DOHH2 (cell line): Measurements from ENCODE around the gene GDAP1L1.

Experiments used
- EZH2phosphoT487 ChIP-seq: fragments of 200-600 bp; sonication (generic); IDR thresholded peaks from 2 replicates; pipeline ENCODE4 v1.6.1; 2017; ENCODE audit warnings: borderline replicate concordance, mild to moderate bottlenecking, antibody characterized with exemption, low read length, moderate library complexity, mixed read lengths
- TF ChIP-seq, protein P1 (sequence below): fragments of 200-600 bp; sonication (generic); IDR thresholded peaks from one replicate; pipeline ENCODE4 v1.5.1; 2014; ENCODE audit warnings: antibody characterized with exemption, mild to moderate bottlenecking, low read depth, low read length; ENCODE audit not compliant: poor library complexity, severe bottlenecking

DNA sequence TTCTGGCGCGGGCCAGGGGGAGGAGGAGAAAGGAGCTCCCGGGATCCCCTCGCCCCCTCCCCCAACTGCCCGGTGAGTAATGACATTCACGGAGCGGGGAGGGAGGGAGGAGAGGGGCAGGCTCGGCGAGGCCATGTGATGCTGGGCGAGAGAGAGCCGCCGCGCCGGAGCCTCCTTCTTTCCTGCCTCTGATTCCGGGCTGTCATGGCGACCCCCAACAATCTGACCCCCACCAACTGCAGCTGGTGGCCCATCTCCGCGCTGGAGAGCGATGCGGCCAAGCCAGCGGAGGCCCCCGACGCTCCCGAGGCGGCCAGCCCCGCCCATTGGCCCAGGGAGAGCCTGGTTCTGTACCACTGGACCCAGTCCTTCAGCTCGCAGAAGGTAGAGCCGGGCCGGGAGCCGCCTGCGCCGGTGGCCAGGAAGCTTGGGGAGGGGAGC, at the start of gene GDAP1L1:
- TF ChIP-seq, protein P1, sequence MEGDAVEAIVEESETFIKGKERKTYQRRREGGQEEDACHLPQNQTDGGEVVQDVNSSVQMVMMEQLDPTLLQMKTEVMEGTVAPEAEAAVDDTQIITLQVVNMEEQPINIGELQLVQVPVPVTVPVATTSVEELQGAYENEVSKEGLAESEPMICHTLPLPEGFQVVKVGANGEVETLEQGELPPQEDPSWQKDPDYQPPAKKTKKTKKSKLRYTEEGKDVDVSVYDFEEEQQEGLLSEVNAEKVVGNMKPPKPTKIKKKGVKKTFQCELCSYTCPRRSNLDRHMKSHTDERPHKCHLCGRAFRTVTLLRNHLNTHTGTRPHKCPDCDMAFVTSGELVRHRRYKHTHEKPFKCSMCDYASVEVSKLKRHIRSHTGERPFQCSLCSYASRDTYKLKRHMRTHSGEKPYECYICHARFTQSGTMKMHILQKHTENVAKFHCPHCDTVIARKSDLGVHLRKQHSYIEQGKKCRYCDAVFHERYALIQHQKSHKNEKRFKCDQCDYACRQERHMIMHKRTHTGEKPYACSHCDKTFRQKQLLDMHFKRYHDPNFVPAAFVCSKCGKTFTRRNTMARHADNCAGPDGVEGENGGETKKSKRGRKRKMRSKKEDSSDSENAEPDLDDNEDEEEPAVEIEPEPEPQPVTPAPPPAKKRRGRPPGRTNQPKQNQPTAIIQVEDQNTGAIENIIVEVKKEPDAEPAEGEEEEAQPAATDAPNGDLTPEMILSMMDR = no peak
- TF ChIP-seq EZH2phosphoT487 = no peak
